ENCODE measurements around the gene FITM2. TPM values are rescaled to one million over a fixed set of nuclear protein-coding genes. Genes with fewer than 3 reads are reported as not detected.

The FITM2 gene
- total and polyA plus RNA-seq, 2 donors (not counting 3 experiments of a cell fraction or from before 2014, with no cell fraction given) = 4.4 to 7.7 TPM

DNA sequence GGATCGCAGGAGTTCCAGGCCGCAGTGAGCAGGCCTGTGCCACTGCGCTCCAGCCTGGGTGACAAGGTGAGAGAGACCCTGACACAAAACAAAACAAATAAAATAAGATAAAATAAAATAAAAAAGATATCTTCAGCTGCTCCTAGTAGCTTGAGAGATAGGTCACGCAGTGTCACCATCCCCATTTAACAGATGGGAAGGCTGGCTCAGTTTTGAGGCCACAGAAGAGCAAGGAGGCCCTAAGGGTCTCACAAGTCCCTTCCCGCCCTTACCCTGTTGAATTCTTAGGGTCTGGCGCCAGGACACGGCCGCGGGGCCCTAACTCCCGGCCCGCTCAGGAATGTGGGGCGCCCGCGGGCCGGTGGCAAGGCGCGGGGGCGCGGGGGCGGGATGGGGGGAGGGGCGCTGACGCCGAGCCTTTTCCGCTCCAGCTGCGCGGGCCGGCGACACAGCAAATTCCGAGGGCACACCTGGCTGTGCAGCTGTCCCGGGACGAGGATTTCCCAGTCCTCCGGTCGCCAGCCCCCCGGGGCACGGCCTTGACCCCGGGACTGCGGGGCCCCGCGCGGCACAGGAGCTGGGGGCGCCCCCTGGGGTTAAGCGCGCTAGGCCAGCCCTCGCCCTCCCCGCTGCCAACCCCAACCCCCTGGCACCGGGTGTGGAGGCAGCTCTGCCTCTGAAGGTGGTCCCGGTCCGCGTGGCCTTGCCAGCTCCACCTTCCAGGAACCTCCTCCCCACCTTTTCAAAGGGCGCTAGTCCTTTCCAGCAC is 15.6 kb upstream of the FITM2 start:
- H3K9me3 ChIP-seq (replicated peaks; ENCODE audit: control insufficient read depth, insufficient read depth, low read length) = no peaks in the 10 kb centered on the region
- BruUV-seq (replicated peaks) = no TSS peak
- peak overlapping the region; percentile 34 for H2AFZ ChIP-seq (ENCODE audit: low read depth, low read length)
- no peaks in the 10 kb centered on the region for H4K20me1 ChIP-seq (replicated peaks; ENCODE audit: control insufficient read depth, extremely low read depth, insufficient read depth, low read length)
- intact Hi-C loops (cut with micrococcal nuclease) (no loop called here), dilution Hi-C loops (cut with MboI; ENCODE audit: extremely low pct_ligation_motif_present, low sequenced_read_pairs) (no loop called here)
- FAIRE-seq (no peak), DNase-seq (ENCODE audit: low read depth, low spot score) (no peak)
- H3K4me2 ChIP-seq (ENCODE audit: insufficient read depth, low read length) = no peak overlapping the region
- peaks cover 0 to 3% of the 10 kb centered on the region in 2 experiments for H3K27me3 ChIP-seq (ENCODE audit: control insufficient read depth in 2 of 2, insufficient read depth in 2 of 2, low read length in 2 of 2)
- no peak overlapping the region for H3K27ac ChIP-seq (ENCODE audit: insufficient read depth, low read depth, low read length)
- no peaks in the 10 kb centered on the region for H3K9me1 ChIP-seq (replicated peaks; ENCODE audit: control insufficient read depth, extremely low read depth, insufficient read depth, low read length)
- no peaks in the 10 kb centered on the region for H3K36me3 ChIP-seq (ENCODE audit: control insufficient read depth in 2 of 2, extremely low read depth in 1 of 2, insufficient read depth in 2 of 2, low read length in 2 of 2)
- ChIA-PET POLR2A (no interaction called here), CTCF (interaction anchor here (0.7 to 1.3 kb wide), 2 partner anchors 14 to 109 kb away, joined by 3 read pairs; no protein-coding TSS in a partner anchor)
- H3K79me2 ChIP-seq (ENCODE audit: control insufficient read depth, insufficient read depth, low read length) = no peaks in the 10 kb centered on the region
- no peak for TF ChIP-seq FOS (IDR thresholded peaks at IDR 0.05; ENCODE audit: borderline replicate concordance, insufficient read depth, low read length)
- no peak for TF ChIP-seq POLR2A (IDR thresholded peaks at IDR 0.05; ENCODE audit: low read depth, low read length)
- TF ChIP-seq POLR2AphosphoS5 (IDR thresholded peaks at IDR 0.05; ENCODE audit: insufficient read depth, low read depth, low read length) = no peak
- TF ChIP-seq, protein P1, sequence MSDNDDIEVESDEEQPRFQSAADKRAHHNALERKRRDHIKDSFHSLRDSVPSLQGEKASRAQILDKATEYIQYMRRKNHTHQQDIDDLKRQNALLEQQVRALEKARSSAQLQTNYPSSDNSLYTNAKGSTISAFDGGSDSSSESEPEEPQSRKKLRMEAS (IDR thresholded peaks at IDR 0.05; ENCODE audit: insufficient read depth, insufficient read length) = no peak
- TF ChIP-seq GATA2 (IDR thresholded peaks at IDR 0.05; ENCODE audit: insufficient read depth, insufficient read length, low read depth, low read length) = no peak
- no peak for TF ChIP-seq EZH2 (IDR thresholded peaks at IDR 0.05; ENCODE audit: borderline replicate concordance, low read depth, low read length, severe bottlenecking)
- TF ChIP-seq MYC (IDR thresholded peaks at IDR 0.05; ENCODE audit: low read depth, low read length) = no peak
- TF ChIP-seq, protein P2, sequence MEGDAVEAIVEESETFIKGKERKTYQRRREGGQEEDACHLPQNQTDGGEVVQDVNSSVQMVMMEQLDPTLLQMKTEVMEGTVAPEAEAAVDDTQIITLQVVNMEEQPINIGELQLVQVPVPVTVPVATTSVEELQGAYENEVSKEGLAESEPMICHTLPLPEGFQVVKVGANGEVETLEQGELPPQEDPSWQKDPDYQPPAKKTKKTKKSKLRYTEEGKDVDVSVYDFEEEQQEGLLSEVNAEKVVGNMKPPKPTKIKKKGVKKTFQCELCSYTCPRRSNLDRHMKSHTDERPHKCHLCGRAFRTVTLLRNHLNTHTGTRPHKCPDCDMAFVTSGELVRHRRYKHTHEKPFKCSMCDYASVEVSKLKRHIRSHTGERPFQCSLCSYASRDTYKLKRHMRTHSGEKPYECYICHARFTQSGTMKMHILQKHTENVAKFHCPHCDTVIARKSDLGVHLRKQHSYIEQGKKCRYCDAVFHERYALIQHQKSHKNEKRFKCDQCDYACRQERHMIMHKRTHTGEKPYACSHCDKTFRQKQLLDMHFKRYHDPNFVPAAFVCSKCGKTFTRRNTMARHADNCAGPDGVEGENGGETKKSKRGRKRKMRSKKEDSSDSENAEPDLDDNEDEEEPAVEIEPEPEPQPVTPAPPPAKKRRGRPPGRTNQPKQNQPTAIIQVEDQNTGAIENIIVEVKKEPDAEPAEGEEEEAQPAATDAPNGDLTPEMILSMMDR (IDR thresholded peaks at IDR 0.05; ENCODE audit: extremely low read depth in 1 of 2, insufficient read depth in 1 of 2, low read depth in 1 of 2, low read length in 2 of 2) = no peak
- TF ChIP-seq JUN (IDR thresholded peaks at IDR 0.05; ENCODE audit: borderline replicate concordance, insufficient read depth, insufficient read length, low read depth) = no peak
- peak overlapping the region in 1 of 3 experiments; percentile 12 for H3K4me3 ChIP-seq (replicated peaks in 1 of 3; ENCODE audit: insufficient read depth in 1 of 3, low read depth in 1 of 3, low read length in 3 of 3)
- no peaks in the 10 kb centered on the region for H3K4me1 ChIP-seq (ENCODE audit: control insufficient read depth, extremely low read depth, insufficient read depth, low read length)
- no peak overlapping the region for H3K9ac ChIP-seq (replicated peaks; ENCODE audit: extremely low read depth, insufficient read depth, low read length)
